Memory B cell (primary cell): ENCODE data around the gene NUP210L.
"Not testable (repeated sequence)": the region's sequence is repeated elsewhere in the genome, so short reads cannot be mapped to it uniquely, and the experiment has no call there.

ENCODE experiments used
- ATAC-seq: fragments of 150-1000 bp; cut with Tn5 transposase; 2 replicates; pipeline ENCODE4 v1.10.0; 2021; ENCODE audit warnings: low read depth, mild to moderate bottlenecking, moderate library complexity
- DNase-seq, 2 donors: peaks; one replicate each; pipeline ENCODE4 v3.0.0; 2022; ENCODE audit warnings: low spot score in 2 of 2
- H3K27ac Mint-ChIP-seq: one replicate; pipeline ENCODE4 v1.8.0; 2022; ENCODE audit warnings: mild to moderate bottlenecking, moderate library complexity, mixed read lengths
- H3K27me3 Mint-ChIP-seq: one replicate; pipeline ENCODE4 v1.8.0; 2022; ENCODE audit warnings: mixed read lengths
- H3K36me3 Mint-ChIP-seq: one replicate; pipeline ENCODE4 v1.8.0; 2022; ENCODE audit warnings: mild to moderate bottlenecking, mixed read lengths
- H3K4me1 Mint-ChIP-seq: one replicate; pipeline ENCODE4 v1.8.0; 2022; ENCODE audit warnings: mixed read lengths
- H3K4me3 Mint-ChIP-seq: one replicate; pipeline ENCODE4 v1.8.0; 2022; ENCODE audit warnings: mild to moderate bottlenecking, moderate library complexity, mixed read lengths
- H3K9me3 Mint-ChIP-seq: one replicate; pipeline ENCODE4 v1.8.0; 2022; ENCODE audit warnings: mixed read lengths

Gene NUP210L

GRCh38 chr1:154019269-154019668 is 135.6 kb downstream of the NUP210L start:
- no peak overlapping the region for H3K27ac Mint-ChIP-seq
- H3K4me1 Mint-ChIP-seq: no peaks in the 10 kb centered on the region
- DNase-seq (no peak), ATAC-seq (no peak)
- H3K27me3 Mint-ChIP-seq: no peaks in the 10 kb centered on the region
- H3K9me3 Mint-ChIP-seq: no peaks in the 10 kb centered on the region
- H3K4me3 Mint-ChIP-seq: no peak overlapping the region
- H3K36me3 Mint-ChIP-seq: no peaks in the 10 kb centered on the region

- H3K4me1 Mint-ChIP-seq: no peaks in the 10 kb centered on the region
- DNase-seq: no peak
- H3K4me3 Mint-ChIP-seq: no peak overlapping the region
- no peak overlapping the region for H3K27ac Mint-ChIP-seq
- ATAC-seq: no peak
- peaks cover 3% of the 10 kb centered on the region for H3K36me3 Mint-ChIP-seq
- no peaks in the 10 kb centered on the region for H3K27me3 Mint-ChIP-seq
- H3K9me3 Mint-ChIP-seq: no peaks in the 10 kb centered on the region
Measured at GRCh38 chr1:154014154-154014907, 140.5 kb downstream of the NUP210L start.

GRCh38 chr1:154012543-154012942 is 142.3 kb downstream of the NUP210L start:
- H3K9me3 Mint-ChIP-seq, ATAC-seq, H3K27me3 Mint-ChIP-seq, H3K36me3 Mint-ChIP-seq, H3K27ac Mint-ChIP-seq, H3K4me1 Mint-ChIP-seq, H3K4me3 Mint-ChIP-seq, DNase-seq: not testable (repeated sequence)

- Mint-ChIP-seq H3K4me1 (no peaks in the 10 kb centered on the region), H3K36me3 (peaks cover 3% of the 10 kb centered on the region), H3K27ac (no peak overlapping the region), H3K9me3 (no peaks in the 10 kb centered on the region), H3K4me3 (no peak overlapping the region), H3K27me3 (no peaks in the 10 kb centered on the region)
- DNase-seq: no peak
- no peak for ATAC-seq
Measured at GRCh38 chr1:154012129-154012528, 142.7 kb downstream of the NUP210L start.

GRCh38 chr1:154006136-154006535 is 148.7 kb downstream of the NUP210L start:
- DNase-seq: no peak
- Mint-ChIP-seq H3K27me3 (no peaks in the 10 kb centered on the region), H3K4me3 (no peak overlapping the region), H3K9me3 (no peaks in the 10 kb centered on the region), H3K36me3 (peaks cover 1% of the 10 kb centered on the region), H3K27ac (no peak overlapping the region), H3K4me1 (no peaks in the 10 kb centered on the region)
- ATAC-seq: no peak

GRCh38 chr1:154000420-154000819 is 154.5 kb downstream of the NUP210L start:
- DNase-seq: no peak
- Mint-ChIP-seq H3K27ac (no peak overlapping the region), H3K4me3 (no peak overlapping the region), H3K27me3 (no peaks in the 10 kb centered on the region), H3K9me3 (no peaks in the 10 kb centered on the region), H3K36me3 (peaks cover 7% of the 10 kb centered on the region), H3K4me1 (no peaks in the 10 kb centered on the region)
- no peak for ATAC-seq

- H3K36me3 Mint-ChIP-seq: peaks cover 20% of the 10 kb centered on the region
- not testable (repeated sequence) for H3K27me3 Mint-ChIP-seq, H3K27ac Mint-ChIP-seq, ATAC-seq, H3K4me1 Mint-ChIP-seq, H3K9me3 Mint-ChIP-seq, DNase-seq, H3K4me3 Mint-ChIP-seq
Measured at GRCh38 chr1:153996882-153997281, 158.0 kb downstream of the NUP210L start.

- H3K4me3 Mint-ChIP-seq: no peak overlapping the region
- DNase-seq (no peak), ATAC-seq (no peak)
- no peak overlapping the region for H3K27ac Mint-ChIP-seq
- H3K4me1 Mint-ChIP-seq: peaks cover 12% of the 10 kb centered on the region
- H3K27me3 Mint-ChIP-seq: no peaks in the 10 kb centered on the region
- no peaks in the 10 kb centered on the region for H3K9me3 Mint-ChIP-seq
- peaks cover 29% of the 10 kb centered on the region for H3K36me3 Mint-ChIP-seq
Measured at GRCh38 chr1:153995640-153996039, 159.2 kb downstream of the NUP210L start.

- DNase-seq (no peak), ATAC-seq (no peak)
- Mint-ChIP-seq H3K9me3 (no peaks in the 10 kb centered on the region), H3K27ac (no peak overlapping the region), H3K36me3 (peaks cover 31% of the 10 kb centered on the region), H3K4me1 (peaks cover 17% of the 10 kb centered on the region), H3K27me3 (no peaks in the 10 kb centered on the region), H3K4me3 (no peak overlapping the region)
Measured at GRCh38 chr1:153995202-153995601, 159.7 kb downstream of the NUP210L start.

- peaks cover 22% of the 10 kb centered on the region for H3K4me1 Mint-ChIP-seq
- H3K27ac Mint-ChIP-seq: peak overlapping the region; percentile 100
- H3K4me3 Mint-ChIP-seq: peak overlapping the region; percentile 98
- DNase-seq (no peak), ATAC-seq (no peak)
- no peaks in the 10 kb centered on the region for H3K9me3 Mint-ChIP-seq
- H3K27me3 Mint-ChIP-seq: no peaks in the 10 kb centered on the region
- H3K36me3 Mint-ChIP-seq: peaks cover 31% of the 10 kb centered on the region
Measured at GRCh38 chr1:153991806-153992205, 163.1 kb downstream of the NUP210L start.

- Mint-ChIP-seq H3K4me1 (peaks cover 25% of the 10 kb centered on the region), H3K36me3 (peaks cover 30% of the 10 kb centered on the region), H3K27me3 (no peaks in the 10 kb centered on the region), H3K9me3 (no peaks in the 10 kb centered on the region), H3K4me3 (peak overlapping the region; percentile 98), H3K27ac (peak overlapping the region; percentile 100)
- DNase-seq: no peak
- ATAC-seq: no peak
Measured at GRCh38 chr1:153991151-153991630, 163.7 kb downstream of the NUP210L start.

- Mint-ChIP-seq H3K36me3 (peaks cover 28% of the 10 kb centered on the region), H3K4me1 (peaks cover 29% of the 10 kb centered on the region), H3K27me3 (no peaks in the 10 kb centered on the region), H3K27ac (peak within 1 kb of the TSS; percentile 100), H3K4me3 (peak within 1 kb of the TSS; percentile 98), H3K9me3 (no peaks in the 10 kb centered on the region)
- DNase-seq: peak; percentile 85 to 91
- peak; percentile 84 for ATAC-seq
Measured at GRCh38 chr1:153990468-153991150, 164.3 kb downstream of the NUP210L start, which contains the start of gene RPS27. Gene RPS27, plus strand, starts transcription at chr1:153990762. Its CDS starts 35 bp downstream, at chr1:153990797.

GRCh38 chr1:153987621-153988020 is 167.3 kb downstream of the NUP210L start:
- H3K9me3 Mint-ChIP-seq: no peaks in the 10 kb centered on the region
- peaks cover 15% of the 10 kb centered on the region for H3K36me3 Mint-ChIP-seq
- peak overlapping the region; percentile 94 for H3K27ac Mint-ChIP-seq
- H3K27me3 Mint-ChIP-seq: peaks cover 2% of the 10 kb centered on the region
- H3K4me1 Mint-ChIP-seq: peaks cover 29% of the 10 kb centered on the region
- DNase-seq: no peak
- ATAC-seq: no peak
- no peak overlapping the region for H3K4me3 Mint-ChIP-seq

GRCh38 chr1:153985941-153986761 is 168.7 kb downstream of the NUP210L start, which contains the start of gene RAB13:
Gene RAB13, minus strand, starts transcription at chr1:153986339. Its CDS starts 103 bp downstream, at chr1:153986236.
- H3K4me1 Mint-ChIP-seq: peaks cover 19% of the 10 kb centered on the region
- peaks cover 4% of the 10 kb centered on the region for H3K36me3 Mint-ChIP-seq
- no peaks in the 10 kb centered on the region for H3K9me3 Mint-ChIP-seq
- H3K27me3 Mint-ChIP-seq: peaks cover 2% of the 10 kb centered on the region
- H3K27ac Mint-ChIP-seq: peak within 1 kb of the TSS; percentile 94
- H3K4me3 Mint-ChIP-seq: peak within 1 kb of the TSS; percentile 74
- ATAC-seq (no peak), DNase-seq (no peak)
